GM18511 (cell line): ENCODE results near the gene PITPNC1.
A peak's percentile ranks its signal among the peaks of the same experiment; 100 is the strongest.

Experiments
- ATAC-seq: cut with Tn5 transposase; IDR thresholded peaks from one replicate; pipeline ENCODE4 v1.9.1; 2021; ENCODE audit warnings: mild to moderate bottlenecking, moderate library complexity; ENCODE audit not compliant: unreplicated experiment

The PITPNC1 gene

DNA sequence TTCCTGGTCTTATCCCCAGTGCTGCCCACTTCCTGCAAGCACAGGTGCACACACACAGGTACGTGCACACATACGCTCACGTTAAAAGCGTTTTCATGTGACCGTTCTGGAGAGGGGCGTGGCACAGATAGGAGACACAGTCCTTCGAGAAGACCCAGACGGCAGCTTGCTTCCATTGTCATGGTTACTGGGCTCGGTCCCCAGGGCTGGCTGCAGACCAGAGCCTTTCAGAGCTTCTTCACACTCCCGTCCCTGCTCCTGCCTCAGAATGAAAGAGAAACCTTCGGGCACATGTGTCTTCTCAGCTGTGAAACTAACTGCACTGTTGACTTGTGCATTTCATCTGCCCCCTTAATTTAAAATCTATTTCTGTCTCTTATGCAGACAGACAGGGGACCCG is 154.2 kb downstream of the PITPNC1 start:
- peak; percentile 98 for ATAC-seq

DNA sequence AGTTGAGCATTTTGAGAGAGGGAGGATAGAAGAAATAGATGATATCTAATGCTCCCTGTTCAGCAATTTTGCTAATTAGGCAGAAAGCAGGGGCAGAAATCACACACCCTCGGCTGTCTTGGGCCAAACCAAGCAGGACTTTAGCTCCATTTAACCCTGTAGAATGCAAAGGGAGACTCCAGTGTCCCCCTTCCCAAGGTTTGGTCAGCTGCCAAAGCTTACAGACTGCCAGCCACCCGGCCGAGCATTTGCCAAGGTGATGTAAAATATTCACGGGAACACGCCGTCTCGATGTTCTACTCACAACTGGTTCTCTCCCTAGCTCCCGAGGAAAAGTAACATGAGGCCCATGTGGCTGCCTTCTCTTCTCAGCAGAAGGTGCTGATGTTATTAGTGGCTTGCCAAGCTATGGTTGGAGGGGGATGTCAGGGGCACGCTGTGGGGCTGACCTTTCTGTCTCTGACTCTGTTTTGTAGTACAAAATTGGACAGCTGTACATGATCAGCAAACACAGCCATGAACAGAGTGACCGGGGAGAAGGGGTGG is 155.3 kb downstream of the PITPNC1 start:
- ATAC-seq = no peak

DNA sequence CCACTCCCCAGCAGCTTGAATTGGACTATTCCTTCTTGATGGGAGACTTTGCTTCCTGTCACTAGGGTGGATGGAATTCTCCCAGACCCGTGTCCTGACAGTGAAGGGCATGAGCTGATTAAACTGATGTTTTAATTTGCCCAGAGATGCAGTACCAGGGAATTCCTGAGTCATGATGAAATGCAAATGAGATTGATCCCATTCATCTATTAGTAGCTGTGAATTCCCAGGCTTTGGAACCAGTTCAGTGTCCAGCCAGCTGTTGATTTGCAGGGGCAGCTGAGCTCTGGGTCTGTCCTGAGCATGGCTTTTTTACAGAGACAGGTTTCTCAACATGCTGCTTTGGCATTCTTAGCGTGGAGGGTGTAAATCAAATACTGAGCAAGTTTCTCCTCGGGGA is 157.9 kb downstream of the PITPNC1 start:
- no peak for ATAC-seq

- ATAC-seq = no peak
Measured at GRCh38 chr17:67542219-67543114, 165.4 kb downstream of the PITPNC1 start.

DNA sequence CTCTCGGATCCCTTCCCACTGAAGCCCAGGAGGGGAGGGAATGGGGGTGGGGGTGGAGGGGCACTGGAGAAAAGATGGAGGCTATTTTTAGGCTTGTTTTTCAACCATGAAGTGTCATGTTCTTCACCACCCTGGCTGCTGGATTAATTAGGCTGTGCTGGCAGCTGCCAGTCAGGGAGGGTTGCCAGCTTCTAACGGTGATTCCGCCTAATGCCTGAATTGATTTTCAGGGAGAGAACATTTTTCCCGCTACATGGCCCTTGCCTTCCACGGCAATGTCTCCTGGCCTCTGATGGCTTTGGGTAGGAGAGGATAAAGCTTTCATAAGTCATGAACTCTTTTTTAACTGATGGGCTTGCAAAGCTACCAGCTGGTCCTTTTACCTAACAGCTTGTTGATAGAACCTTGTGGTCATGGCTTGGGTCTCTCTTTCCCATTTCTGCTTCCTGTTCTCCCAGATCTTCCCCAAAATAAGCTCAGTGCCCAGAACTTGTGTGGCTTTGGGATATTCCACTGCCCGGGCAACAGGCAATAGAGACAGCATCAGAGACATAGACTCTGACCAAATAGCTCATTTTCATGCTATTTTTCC is 167.4 kb downstream of the PITPNC1 start:
- ATAC-seq = no peak

DNA sequence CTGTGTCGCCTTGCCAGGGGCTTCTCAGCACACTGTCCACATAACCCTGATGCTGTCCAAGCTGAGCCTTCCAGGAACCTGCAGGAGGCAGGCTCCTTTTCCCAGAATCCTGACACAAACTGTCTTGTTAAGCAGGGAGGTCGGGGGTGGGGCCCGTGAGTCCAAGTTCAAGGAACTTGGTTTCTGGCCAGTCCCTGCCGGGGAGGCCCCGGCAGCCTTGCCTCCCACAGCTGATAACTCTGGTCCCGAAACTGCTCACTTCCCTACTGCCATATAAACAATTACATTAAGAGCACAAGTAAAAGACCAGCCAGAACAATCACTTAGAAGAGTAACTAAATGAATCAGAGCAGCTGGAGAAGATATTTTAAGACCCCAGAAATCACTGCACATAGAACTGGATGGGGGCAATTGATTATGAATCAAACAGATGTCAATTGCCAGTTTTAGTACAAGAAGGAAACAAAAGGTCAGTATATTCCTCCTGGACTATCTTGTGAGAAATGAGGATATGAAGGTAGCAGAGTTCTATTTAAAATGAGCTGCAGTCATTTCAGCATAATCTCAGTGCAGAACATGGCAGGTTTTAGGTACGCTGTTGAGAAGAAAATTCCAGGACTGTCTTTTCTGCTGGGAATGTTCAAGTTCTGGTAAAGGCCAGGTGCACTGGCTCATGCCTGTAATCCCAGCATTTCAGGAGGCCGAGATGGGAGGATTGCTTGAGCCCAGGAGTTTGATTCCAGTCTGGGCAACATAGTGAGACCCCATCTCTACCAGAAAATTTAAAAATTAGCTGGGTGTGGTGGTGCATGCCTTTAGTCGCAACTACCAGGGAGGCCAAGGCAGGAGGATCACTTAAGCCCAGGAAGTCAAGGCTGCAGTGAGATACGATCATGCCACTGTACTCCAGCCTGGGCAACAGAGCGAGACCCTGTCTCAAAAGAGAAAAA is 169.8 kb downstream of the PITPNC1 start:
- peak; percentile 97 for ATAC-seq

GRCh38 chr17:67548693-67549092 is 171.6 kb downstream of the PITPNC1 start:
- ATAC-seq = no peak

DNA sequence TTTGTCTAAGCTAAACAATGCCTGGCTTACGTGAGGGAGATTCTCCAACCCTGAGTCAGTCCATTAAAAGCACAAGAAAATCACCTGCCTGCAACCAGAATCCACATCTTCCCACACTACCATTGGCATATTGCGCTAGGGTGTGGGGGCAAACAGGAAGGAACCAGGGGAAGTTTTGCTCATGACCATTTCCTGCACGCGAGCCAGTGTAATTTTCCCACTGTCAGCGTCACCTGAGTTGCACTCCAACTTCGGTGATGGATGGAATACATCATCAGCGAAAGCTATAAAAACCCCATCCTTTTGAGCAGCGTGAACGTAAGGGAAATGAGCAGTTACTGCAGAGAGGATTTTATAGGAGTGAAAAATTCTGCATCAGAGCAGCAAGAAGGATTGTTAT is 172.7 kb downstream of the PITPNC1 start:
- ATAC-seq = no peak

DNA sequence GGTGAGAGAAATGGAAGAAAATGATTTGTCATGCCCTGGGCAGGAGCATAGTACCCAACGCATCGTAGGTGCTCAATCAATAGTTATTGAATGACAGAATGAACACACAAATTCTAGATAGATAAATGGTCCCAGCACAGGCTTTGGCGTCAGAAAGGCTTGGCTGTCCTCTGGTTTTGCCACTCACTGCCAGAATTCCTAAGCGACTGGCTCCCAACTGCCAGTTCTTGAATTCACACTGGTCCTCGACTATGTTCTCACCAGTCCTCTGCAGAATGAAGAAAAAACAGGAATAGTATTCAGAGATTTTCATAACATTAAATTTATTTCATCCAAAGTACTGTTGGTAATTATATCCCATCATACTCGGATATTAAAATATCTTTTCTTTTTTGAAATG is 177.6 kb downstream of the PITPNC1 start:
- ATAC-seq = no peak

GRCh38 chr17:67555855-67556254 is 178.8 kb downstream of the PITPNC1 start:
- ATAC-seq = no peak

- no peak for ATAC-seq
Measured at GRCh38 chr17:67557052-67557845, 180.2 kb downstream of the PITPNC1 start.

DNA sequence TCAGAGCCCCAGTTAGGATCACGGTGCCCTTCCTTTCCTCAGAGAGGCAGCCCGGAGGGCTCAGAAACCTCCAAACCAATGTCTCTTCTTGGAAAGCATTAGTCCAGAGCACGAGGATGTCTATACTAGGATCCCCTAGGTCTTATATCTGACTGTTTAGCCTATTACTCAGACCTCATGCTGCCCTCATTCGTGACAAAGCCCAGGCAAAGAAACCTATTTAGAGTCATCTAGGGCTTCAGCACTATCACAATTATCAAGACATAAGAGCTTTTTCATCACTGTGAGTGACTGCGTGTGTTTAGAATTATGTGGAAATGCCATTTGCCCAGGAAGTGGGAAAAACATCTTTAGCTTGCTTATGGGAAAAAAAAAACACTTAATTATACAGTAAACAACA is 180.8 kb downstream of the PITPNC1 start:
- no peak for ATAC-seq

DNA sequence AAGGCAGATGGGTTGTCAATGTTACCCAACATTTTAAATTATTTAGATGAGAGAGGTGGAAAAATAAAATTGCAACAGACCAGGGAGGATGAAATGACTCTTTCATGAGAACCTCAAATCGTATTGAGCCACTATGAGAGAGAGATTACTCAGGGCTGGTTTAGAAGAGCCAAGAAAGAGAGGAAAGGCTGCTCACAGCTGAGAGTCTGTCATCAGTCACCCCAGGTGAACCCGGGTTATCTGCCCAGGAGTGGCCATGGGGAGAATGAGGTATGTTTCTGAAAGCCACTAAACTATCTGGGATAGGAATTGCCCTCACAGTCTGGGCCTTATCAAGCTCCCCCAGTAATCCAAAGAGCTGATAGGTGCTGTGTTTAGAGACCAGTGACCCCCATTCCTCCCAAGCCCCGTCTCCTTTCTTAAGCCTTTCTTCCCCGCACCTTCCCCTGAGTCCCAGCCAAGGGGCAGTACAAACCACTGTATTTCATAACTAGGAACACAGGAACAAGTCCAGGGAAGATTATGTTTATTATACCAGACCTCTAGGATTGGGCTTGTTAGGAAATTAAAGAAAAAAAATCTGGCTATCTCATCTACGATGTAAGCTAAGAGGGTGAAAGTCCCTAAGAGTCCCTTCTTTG is 181.8 kb downstream of the PITPNC1 start:
- no peak for ATAC-seq

DNA sequence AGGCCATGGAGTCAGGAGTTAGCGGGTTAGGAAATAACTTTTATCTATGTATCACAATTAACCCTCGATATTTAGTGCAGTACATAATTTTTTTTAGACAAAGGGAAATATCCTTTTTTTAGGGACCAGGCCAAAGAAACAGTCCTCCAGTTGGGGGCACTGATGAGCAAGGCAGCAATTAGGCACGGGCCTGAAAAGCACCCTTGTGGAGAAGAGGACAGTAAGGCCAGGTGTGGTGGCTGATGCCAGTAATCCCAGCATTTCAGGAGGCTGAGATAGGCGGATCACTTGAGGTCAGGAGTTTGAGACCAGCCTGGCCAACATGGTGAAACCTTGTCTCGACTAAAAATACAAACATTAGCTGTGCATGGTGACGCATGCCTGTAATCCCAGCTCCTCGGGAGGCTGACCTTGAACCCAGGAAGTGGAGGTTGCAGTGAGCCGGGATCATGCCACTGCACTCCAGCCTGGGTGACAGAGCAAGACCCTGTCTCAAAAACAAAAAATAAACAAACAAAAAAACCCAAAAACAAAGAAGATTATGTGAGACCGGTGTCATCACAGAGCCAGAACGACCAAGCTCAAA is 182.4 kb downstream of the PITPNC1 start:
- no peak for ATAC-seq

DNA sequence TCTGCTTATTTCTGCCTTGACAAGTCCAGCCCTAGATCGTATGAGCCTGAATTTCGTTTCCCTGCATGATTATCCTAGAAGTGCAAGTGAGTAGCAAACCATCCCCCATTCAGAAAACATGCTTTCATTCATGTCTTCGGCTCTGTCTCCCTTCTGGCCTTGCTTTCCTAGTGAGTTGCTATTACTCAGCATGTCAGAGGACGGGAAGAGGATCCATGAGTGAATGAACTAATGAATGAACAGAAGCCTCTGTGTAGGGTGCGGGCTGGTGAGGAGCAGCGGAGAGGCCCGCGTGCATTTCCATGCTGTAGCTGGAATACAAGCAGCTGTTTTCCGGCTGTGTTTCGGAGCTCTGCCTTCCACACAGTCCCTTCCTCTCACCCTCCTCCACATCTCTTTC is 184.9 kb downstream of the PITPNC1 start:
- no peak for ATAC-seq

DNA sequence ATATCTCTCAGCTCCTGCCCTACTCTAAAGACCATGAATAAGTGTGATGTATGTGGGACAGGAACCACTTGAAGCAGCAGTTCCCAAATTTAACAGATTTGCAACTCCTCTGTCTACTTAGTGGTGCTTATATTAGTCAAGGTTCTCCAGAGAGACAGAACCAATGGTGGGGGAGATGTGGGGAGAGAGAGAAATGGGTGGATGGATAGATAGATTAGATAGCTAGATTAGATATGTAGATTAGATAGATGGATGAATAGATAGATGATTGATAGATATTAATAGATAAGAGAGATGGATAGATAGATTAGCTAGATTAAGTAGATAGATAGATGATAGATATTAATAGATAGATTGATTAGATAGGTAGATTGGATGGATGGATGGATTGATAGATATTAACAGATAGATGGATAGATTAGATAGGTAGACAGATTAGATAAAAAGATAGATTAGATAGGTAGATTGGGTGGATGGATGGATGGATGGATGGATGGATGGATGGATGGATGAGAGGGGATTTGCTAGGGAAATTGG is 186.7 kb downstream of the PITPNC1 start:
- ATAC-seq = no peak

DNA sequence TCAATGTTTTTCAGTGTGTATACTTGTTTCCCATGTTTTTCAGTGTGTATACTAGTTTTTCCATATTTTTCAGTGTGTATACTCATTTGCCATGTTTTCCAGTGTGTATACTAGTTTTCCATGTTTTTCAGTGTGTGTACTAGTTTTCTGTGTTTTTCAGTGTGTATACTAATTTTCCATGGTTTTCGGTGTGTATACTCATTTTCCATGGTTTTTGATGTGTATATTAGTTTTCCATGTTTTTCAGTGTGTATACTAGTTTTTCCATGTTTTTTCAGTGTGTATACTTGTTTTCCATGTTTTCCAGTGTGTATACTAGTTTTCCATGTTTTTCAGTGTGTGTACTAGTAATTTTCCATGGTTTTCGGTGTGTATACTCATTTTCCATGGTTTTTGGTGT is 188.0 kb downstream of the PITPNC1 start:
- ATAC-seq = no peak

DNA sequence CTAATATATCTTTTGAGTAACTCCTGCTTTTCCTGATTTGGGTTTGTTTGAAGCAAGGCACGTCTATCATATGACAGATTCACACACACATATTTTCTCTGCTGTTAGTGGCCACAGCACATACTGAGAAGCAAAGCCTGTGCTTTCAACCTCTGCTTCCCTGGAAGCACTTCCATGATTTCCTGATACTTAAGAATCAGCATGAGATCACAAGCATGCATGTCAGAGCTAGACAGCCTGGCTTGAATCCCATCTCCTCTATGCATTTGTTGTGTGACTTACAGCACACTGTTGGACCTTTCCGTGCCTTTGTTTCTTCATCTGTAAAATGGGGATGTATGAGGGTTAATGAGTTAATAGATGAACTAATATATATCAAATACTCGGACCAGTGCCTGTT is 189.6 kb downstream of the PITPNC1 start:
- ATAC-seq = no peak

- peak; percentile 35 for ATAC-seq
Measured at GRCh38 chr17:67569015-67569451, 192.0 kb downstream of the PITPNC1 start.
